K562 treated with DMSO at 1 percent for 24 hours (cell line): ENCODE data around the gene DCXR. TPM values are rescaled to one million over a fixed set of nuclear protein-coding genes. Genes with fewer than 3 reads are reported as not detected.

Experiments used
- total RNA-seq: library from RNA; unstranded; fragments of 300-600 nt; gene quantifications from 2 replicates; pipeline ENCODE4 v1.2.3, GENCODE V29; 2022; ENCODE audit warnings: low read depth; ENCODE audit not compliant: insufficient read depth

DCXR gene
- 391 and 415 TPM in 2 replicates for total RNA-seq

DNA sequence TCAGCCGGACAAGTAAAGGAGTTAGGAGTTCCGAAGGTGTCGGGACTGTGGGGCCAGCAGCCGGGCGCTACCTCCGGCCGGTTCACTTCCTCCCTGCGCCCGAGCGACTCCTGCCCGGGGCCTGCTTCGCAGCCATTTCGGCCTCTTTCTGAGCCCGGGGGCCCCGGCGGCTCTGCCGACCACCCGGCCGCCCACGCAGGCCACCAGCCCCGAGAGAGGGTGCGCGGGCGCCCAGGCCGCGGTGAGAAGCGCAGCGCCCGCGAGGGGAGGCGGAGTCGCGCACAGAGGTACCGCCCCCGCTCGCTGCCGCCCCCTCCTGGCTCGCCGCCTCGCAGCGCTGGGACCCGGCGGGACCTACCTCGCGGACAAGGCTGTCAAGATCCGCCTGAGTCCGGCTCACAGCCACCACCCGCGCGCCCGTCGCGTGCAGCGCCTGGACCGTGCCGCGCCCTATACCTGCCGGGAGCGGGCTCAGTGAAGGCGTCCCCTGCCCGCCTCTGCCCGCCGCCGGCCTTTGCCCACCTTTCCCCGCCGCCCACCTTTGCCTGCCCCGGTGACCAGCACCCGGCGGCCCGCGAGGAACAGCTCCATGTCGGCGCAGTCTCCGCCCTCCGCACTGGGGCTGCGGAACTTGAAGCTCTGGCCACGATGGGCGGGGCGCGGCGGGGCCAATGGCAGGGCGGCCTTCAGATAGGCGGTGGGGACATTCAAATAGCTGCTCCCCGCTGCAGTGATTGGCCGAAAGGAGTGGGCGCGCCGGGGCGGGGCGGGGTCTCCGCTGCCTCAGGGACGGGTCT lies at the start of gene DCXR:
Gene DCXR (minus strand): TSS at position 606 of the 797 bp plus-strand sequence. CDS start 15 bp downstream, at position 591.

GRCh38 chr17:82065638-82066303 lies 28.3 kb upstream of the DCXR start, which contains the start of gene DUS1L:
TSS of gene DUS1L (minus strand) at chr17:82065804. CDS start at chr17:82065059, 745 bp downstream.

DNA sequence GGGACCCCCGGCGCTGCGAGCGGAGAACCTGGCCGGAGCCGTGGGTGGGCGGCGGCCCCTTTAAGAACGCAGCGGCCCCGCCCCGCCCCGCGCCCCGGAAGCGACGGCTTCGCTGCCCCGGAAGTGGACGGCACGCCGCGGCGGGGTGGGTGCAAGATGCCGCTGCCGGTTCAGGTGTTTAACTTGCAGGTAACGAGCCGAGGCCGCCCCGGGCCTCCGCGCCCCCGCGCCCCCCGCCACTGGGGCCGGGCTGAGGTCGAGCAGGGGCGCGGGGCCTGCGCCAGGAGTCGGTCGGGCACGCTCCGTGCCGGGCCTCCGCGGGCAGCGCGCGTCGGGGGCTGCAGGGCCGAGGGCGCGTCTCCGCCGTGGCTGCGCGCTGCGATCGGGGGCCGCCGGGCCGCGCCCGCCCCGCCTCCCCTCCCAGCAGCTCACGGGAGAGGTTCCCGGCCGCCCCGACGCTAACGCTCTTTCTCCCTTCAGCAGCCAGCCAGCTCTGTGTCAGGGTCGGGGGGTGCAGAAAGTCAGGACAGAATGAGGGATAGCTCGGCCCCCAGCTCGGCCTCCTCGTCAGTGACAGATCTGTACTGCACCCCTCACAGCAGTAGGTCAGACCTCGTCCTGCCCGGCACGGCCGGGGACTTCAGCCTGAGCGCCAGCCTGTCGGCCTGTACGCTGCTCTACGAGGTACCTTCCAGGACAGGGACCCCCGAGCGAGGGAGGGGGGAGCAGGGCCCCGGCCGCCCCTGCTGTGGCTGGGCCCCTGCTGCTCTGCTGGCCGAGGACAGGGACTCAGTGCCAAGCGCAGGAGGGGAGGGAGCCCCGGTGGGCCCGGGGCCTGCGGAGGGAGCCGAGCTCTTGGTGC lies 14.5 kb upstream of the DCXR start, which contains the start of the genes GPS1 and RFNG:
Gene GPS1 (plus strand): TSS at position 123 of the 862 bp plus-strand sequence. CDS start 34 bp downstream, at position 157.
Gene RFNG (minus strand): TSS at position 36 of the 862 bp plus-strand sequence. CDS start 45 bp downstream, outside the sequence.

GRCh38 chr17:82031303-82031884 lies 6.1 kb downstream of the DCXR start, which contains the start of gene RAC3:
TSS of gene RAC3 (plus strand) at chr17:82031678. CDS start at chr17:82031762, 84 bp downstream.

GRCh38 chr17:82022981-82023446 lies 14.5 kb downstream of the DCXR start, which contains the start of gene LRRC45:
TSS of gene LRRC45 (plus strand) at chr17:82023305. CDS start at chr17:82023644, 339 bp downstream.

GRCh38 chr17:82022310-82022980 lies 15.1 kb downstream of the DCXR start, which contains the start of gene CENPX:
TSS of gene CENPX (minus strand) at chr17:82022878. CDS start at chr17:82022861, 17 bp downstream.

Other genes with a start within 250 kb of the DCXR start
- not detected in 2 replicates for gene GCGR, start 233.5 kb downstream of the DCXR start, total RNA-seq
- 252 and 259 TPM in 2 replicates for gene MCRIP1, start 204.4 kb downstream of the DCXR start, total RNA-seq
- 1.0 TPM in 1 of 2 replicates, not detected in the other for gene PPP1R27, start 202.6 kb downstream of the DCXR start, total RNA-seq
- 656 and 712 TPM in 2 replicates for gene P4HB, start 177.2 kb downstream of the DCXR start, total RNA-seq
- gene ARHGDIA, start 166.4 kb downstream of the DCXR start, total RNA-seq, result 324 and 357 TPM in 2 replicates
- 140 and 157 TPM in 2 replicates for gene ALYREF, start 146.1 kb downstream of the DCXR start, total RNA-seq
- 618 and 662 TPM in 2 replicates for gene ANAPC11, start 146.0 kb downstream of the DCXR start, total RNA-seq
- 3.9 and 5.7 TPM in 2 replicates for gene NPB, start 135.5 kb downstream of the DCXR start, total RNA-seq
- 51.5 and 62.4 TPM in 2 replicates for gene PCYT2, start 126.3 kb downstream of the DCXR start, total RNA-seq
- gene SIRT7, start 119.5 kb downstream of the DCXR start, total RNA-seq, result 49.3 and 56.8 TPM in 2 replicates
- gene MAFG, start 110.0 kb downstream of the DCXR start, total RNA-seq, result 57.8 and 60.4 TPM in 2 replicates
- 194 and 235 TPM in 2 replicates for gene PYCR1, start 100.4 kb downstream of the DCXR start, total RNA-seq
- gene MYADML2, start 90.5 kb downstream of the DCXR start, total RNA-seq, result not detected in 2 replicates
- 6.4 and 9.9 TPM in 2 replicates for gene NOTUM, start 76.5 kb downstream of the DCXR start, total RNA-seq
- 43.2 and 43.6 TPM in 2 replicates for gene ASPSCR1, start 60.1 kb downstream of the DCXR start, total RNA-seq
- 146 and 169 TPM in 2 replicates for gene CENPX, start 14.8 kb downstream of the DCXR start, total RNA-seq
- gene LRRC45, start 14.4 kb downstream of the DCXR start, total RNA-seq, result 14.3 and 16.2 TPM in 2 replicates
- gene RAC3, start 6.0 kb downstream of the DCXR start, total RNA-seq, result 64.4 and 76.8 TPM in 2 replicates
- gene RFNG, start 14.1 kb upstream of the DCXR start, total RNA-seq, result 33.5 and 41.3 TPM in 2 replicates
- gene GPS1, start 14.2 kb upstream of the DCXR start, total RNA-seq, result 156 and 180 TPM in 2 replicates
- 220 and 240 TPM in 2 replicates for gene DUS1L, start 28.1 kb upstream of the DCXR start, total RNA-seq
- 161 and 174 TPM in 2 replicates for gene FASN, start 60.5 kb upstream of the DCXR start, total RNA-seq
- 13.4 and 16.2 TPM in 2 replicates for gene CCDC57, start 175.1 kb upstream of the DCXR start, total RNA-seq
- gene SLC16A3, start 191.3 kb upstream of the DCXR start, total RNA-seq, result 3.5 and 5.1 TPM in 2 replicates
- gene CSNK1D, start 236.0 kb upstream of the DCXR start, total RNA-seq, result 165 and 173 TPM in 2 replicates